ENCODE measurements around the gene NINL.
"Not testable (repeated sequence)": the region's sequence is repeated elsewhere in the genome, so short reads cannot be mapped to it uniquely, and the experiment has no call there.

NINL gene

GRCh38 chr20:25570148-25570530 is 15.2 kb downstream of the NINL start:
- DNase-seq (ENCODE audit: low read depth, low spot score): no peak
- no peak for TF ChIP-seq CTCF (IDR thresholded peaks at IDR 0.05; ENCODE audit: low read depth, low read length)
- no peak overlapping the region for H3K4me3 ChIP-seq (ENCODE audit: low read depth, low read length)
- in situ Hi-C loops (cut with HindIII; ENCODE audit: low sequenced_read_pairs): no loop called here

GRCh38 chr20:25567286-25567685 is 18.0 kb downstream of the NINL start:
- DNase-seq (ENCODE audit: low read depth, low spot score): no peak
- in situ Hi-C loops (cut with HindIII; ENCODE audit: low sequenced_read_pairs): no loop called here
- no peak for TF ChIP-seq CTCF (IDR thresholded peaks at IDR 0.05; ENCODE audit: low read depth, low read length)
- no peak overlapping the region for H3K4me3 ChIP-seq (ENCODE audit: low read depth, low read length)

- in situ Hi-C loops (cut with HindIII; ENCODE audit: low sequenced_read_pairs): no loop called here
- no peak overlapping the region for H3K4me3 ChIP-seq (ENCODE audit: low read depth, low read length)
- TF ChIP-seq CTCF (IDR thresholded peaks at IDR 0.05; ENCODE audit: low read depth, low read length): no peak
- no peak for DNase-seq (ENCODE audit: low read depth, low spot score)
Measured at GRCh38 chr20:25566821-25567220, 18.5 kb downstream of the NINL start.

GRCh38 chr20:25565578-25566157 is 19.7 kb downstream of the NINL start:
- no peak for TF ChIP-seq CTCF (IDR thresholded peaks at IDR 0.05; ENCODE audit: low read depth, low read length)
- in situ Hi-C loops (cut with HindIII; ENCODE audit: low sequenced_read_pairs): no loop called here
- DNase-seq (ENCODE audit: low read depth, low spot score): no peak
- H3K4me3 ChIP-seq (ENCODE audit: low read depth, low read length): no peak overlapping the region

GRCh38 chr20:25563876-25564275 is 21.5 kb downstream of the NINL start:
- DNase-seq (ENCODE audit: low read depth, low spot score): no peak
- in situ Hi-C loops (cut with HindIII; ENCODE audit: low sequenced_read_pairs): no loop called here
- TF ChIP-seq CTCF (IDR thresholded peaks at IDR 0.05; ENCODE audit: low read depth, low read length): no peak

GRCh38 chr20:25563362-25563761 is 22.0 kb downstream of the NINL start:
- no peak for DNase-seq (ENCODE audit: low read depth, low spot score)
- in situ Hi-C loops (cut with HindIII; ENCODE audit: low sequenced_read_pairs): no loop called here

More at GRCh38 chr20:25563876-25564275, 21.5 kb downstream of the NINL start:
- no peak overlapping the region for H3K4me3 ChIP-seq (ENCODE audit: low read depth, low read length)

GRCh38 chr20:25561771-25562170 is 23.6 kb downstream of the NINL start:
- in situ Hi-C loops (cut with HindIII; ENCODE audit: low sequenced_read_pairs); H3K4me3 ChIP-seq (ENCODE audit: low read depth, low read length); DNase-seq (ENCODE audit: low read depth, low spot score): not testable (repeated sequence)

More at GRCh38 chr20:25563362-25563761, 22.0 kb downstream of the NINL start:
- H3K4me3 ChIP-seq (ENCODE audit: low read depth, low read length): no peak overlapping the region
- TF ChIP-seq CTCF (IDR thresholded peaks at IDR 0.05; ENCODE audit: low read depth, low read length): no peak
